Measurements from ENCODE around the gene VPS4B.

VPS4B gene

DNA sequence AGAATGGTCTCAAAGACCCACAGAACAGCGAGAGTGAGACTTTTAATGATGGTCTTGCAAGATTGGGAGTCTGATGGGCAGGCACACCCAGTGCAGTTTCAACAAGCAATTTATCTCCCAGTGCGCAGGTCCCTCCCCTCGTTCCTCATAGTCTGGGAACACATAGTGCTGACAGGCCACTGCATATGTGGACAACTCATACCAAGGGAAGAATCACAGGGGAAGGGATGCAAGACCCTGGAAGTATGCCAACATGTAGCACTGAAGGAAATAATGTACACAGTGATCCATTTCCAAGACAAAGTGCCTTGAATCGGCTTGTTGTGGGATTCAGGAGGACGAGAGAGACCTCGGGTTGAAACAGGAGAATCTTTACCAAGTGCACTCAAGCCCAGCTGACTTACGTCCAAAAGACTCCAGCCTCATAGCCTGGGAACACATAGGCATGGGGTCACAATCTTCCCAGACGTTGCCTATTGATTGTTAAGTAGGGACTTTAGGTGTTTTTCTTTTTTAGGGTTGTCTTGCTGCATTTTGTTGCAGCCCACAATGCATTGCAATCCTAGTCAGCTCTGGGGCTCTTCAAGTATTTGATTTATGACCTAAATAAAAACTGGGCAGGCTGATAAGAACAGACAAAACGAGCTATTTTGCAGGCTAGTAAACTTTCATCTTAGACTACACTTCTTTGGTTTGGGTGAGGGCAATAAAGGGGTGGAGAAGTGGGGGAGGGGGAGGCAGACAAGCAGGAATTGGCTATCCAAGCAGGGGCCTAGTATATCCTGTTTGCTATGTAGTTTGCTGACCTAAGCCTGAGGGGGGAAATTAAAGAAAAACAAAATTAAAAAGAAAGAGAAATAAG lies 29.8 kb upstream of the VPS4B start:
- Histone ChIP-seq H3K4me3 (no peak overlapping the region), H3K9ac (no peak overlapping the region), H3K4me1 (peaks cover 0 to 6% (median 0%) of the 10 kb centered on the region in 10 experiments; a peak in 1 of 20 replicates), H3K27me3 (no peaks in the 10 kb centered on the region), H3K4me2 (no peak overlapping the region), H3K9me3 (replicated peaks in 1 of 11) (peaks cover 0 to 9% (median 4%) of the 10 kb centered on the region in 11 experiments; a peak in 12 of 22 replicates), H3K27ac (no peak overlapping the region), H3K36me3 (no peaks in the 10 kb centered on the region), H4K20me1 (no peaks in the 10 kb centered on the region)
- TF ChIP-seq Cebpa-rat (IDR thresholded peaks at IDR 0.05) = no peak

DNA sequence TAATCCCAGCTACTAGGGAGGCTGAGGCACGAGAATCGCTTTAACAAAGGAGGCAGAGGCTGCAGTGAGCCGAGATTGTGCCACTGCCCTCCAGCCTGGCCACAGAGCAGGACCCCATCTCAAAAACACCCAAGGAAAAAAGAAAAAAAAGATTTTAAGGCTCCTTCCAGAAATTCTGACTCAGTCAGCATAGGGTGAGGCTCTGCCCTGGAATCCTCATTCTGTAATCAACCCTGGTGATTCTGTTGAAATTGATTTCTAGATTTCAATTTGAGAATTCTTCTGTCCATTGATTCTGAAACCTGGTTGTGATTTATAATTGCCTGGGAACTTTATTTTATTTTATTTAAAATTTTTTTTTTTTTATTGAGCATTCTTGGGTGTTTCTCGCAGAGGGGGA lies 27.1 kb upstream of the VPS4B start:
- TF ChIP-seq Cebpa-rat (IDR thresholded peaks at IDR 0.05) = no peak
- Histone ChIP-seq H3K9ac (no peak overlapping the region), H3K9me3 (replicated peaks in 1 of 11) (peaks cover 0 to 9% (median 4%) of the 10 kb centered on the region in 11 experiments; a peak in 12 of 22 replicates), H4K20me1 (no peaks in the 10 kb centered on the region), H3K4me1 (peaks cover 8 to 21% (median 12%) of the 10 kb centered on the region in 10 experiments), H3K4me2 (no peak overlapping the region), H3K27ac (no peak overlapping the region), H3K27me3 (no peaks in the 10 kb centered on the region), H3K36me3 (no peaks in the 10 kb centered on the region), H3K4me3 (no peak overlapping the region)

DNA sequence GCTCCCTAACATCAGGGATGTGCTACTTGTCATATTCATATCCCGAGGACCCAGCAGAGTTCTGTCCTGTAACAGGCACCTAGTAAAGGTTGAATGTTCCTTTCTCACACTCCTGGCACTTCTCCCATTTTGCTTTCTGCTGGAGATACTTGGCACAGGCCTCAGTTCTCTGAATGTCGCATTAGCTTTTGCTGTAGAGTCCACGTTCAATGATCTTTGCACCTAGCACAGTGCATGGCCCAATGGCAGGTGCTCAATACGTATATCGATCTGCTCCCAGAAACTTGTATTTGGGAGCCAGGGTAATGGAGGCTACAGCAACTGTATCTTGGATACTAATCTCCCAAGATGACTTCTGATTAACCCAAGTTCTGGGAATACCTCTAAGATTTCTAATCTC lies 24.8 kb upstream of the VPS4B start:
- Histone ChIP-seq H3K36me3 (no peaks in the 10 kb centered on the region), H3K27ac (no peak overlapping the region), H3K4me2 (no peak overlapping the region), H3K9me3 (replicated peaks in 1 of 11) (peaks cover 0 to 9% (median 4%) of the 10 kb centered on the region in 11 experiments; a peak in 12 of 22 replicates), H3K27me3 (no peaks in the 10 kb centered on the region), H3K9ac (no peak overlapping the region), H3K4me1 (peaks cover 11 to 39% (median 24%) of the 10 kb centered on the region in 10 experiments), H3K4me3 (no peak overlapping the region), H4K20me1 (no peaks in the 10 kb centered on the region)
- no peak for TF ChIP-seq Cebpa-rat (IDR thresholded peaks at IDR 0.05)

DNA sequence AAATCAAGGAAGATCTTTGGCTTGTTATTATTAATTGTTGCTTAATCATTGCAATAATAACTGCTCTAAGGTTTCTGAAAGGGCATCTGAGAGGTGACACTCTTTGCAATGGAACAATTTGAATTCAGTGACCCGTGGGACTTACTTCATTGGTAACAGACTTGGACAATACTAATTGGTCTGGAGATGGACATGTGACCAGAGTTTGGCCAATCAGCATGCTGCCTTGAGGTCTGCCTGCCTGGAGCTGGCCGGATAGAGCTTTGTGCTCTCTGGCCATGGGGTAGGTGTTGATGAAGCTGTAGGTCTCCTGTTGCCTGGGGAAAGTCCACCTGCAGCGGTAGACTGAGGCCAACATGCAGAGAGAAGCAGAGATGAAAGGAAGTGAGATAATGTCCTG lies 24.0 kb upstream of the VPS4B start:
- Histone ChIP-seq H3K4me3 (no peak overlapping the region), H3K27ac (peak overlapping the region in 3 of 11 experiments; percentile 89 to 92 (median 90); a peak in 4 of 22 replicates), H3K9ac (no peak overlapping the region), H3K9me3 (replicated peaks in 1 of 11) (peaks cover 0 to 9% (median 4%) of the 10 kb centered on the region in 11 experiments; a peak in 12 of 22 replicates), H3K27me3 (no peaks in the 10 kb centered on the region), H3K4me2 (no peak overlapping the region), H3K4me1 (peaks cover 11 to 47% (median 26%) of the 10 kb centered on the region in 10 experiments), H3K36me3 (no peaks in the 10 kb centered on the region), H4K20me1 (no peaks in the 10 kb centered on the region)
- TF ChIP-seq Cebpa-rat (IDR thresholded peaks at IDR 0.05) = no peak

DNA sequence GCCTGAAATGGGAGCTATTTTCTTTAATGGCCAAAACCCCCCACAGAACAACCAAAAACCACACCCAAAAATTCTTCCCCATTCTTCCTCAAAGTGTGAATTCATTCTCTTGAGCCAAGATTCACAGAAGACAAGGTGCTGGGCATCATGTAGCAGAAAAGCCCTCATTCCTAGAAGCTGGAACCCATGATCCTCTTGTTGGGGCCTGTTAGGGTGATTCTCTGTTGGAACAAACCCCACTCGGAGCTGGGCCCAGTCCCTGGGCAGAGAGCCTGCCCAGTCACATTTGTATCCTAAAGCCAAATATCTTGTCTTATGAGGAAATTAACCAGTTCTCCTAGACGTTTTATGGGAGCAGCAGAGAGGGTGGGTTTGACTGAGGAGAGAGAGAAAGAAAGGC lies 22.8 kb upstream of the VPS4B start:
- H3K27ac ChIP-seq = peak overlapping the region; percentile 59 to 92 (median 81)
- H3K9me3 ChIP-seq (replicated peaks in 1 of 11) = no peaks in the 10 kb centered on the region; a peak in 1 of 22 replicates
- 0 out of 20 replicates have a peak overlapping the region, but pooled peaks of 1 of the 10 experiments have one; percentile 9 for H3K4me3 ChIP-seq
- no peaks in the 10 kb centered on the region for H3K27me3 ChIP-seq
- TF ChIP-seq Cebpa-rat (IDR thresholded peaks at IDR 0.05) = no peak
- H3K36me3 ChIP-seq = no peaks in the 10 kb centered on the region
- peak overlapping the region in 9 of 11 experiments; percentile 3 to 77 (median 61); a peak in 16 of 22 replicates for H3K9ac ChIP-seq
- H4K20me1 ChIP-seq = no peaks in the 10 kb centered on the region
- H3K4me1 ChIP-seq = peaks cover 11 to 59% (median 38%) of the 10 kb centered on the region in 10 experiments
- H3K4me2 ChIP-seq = peak overlapping the region; percentile 34 to 86 (median 66)

DNA sequence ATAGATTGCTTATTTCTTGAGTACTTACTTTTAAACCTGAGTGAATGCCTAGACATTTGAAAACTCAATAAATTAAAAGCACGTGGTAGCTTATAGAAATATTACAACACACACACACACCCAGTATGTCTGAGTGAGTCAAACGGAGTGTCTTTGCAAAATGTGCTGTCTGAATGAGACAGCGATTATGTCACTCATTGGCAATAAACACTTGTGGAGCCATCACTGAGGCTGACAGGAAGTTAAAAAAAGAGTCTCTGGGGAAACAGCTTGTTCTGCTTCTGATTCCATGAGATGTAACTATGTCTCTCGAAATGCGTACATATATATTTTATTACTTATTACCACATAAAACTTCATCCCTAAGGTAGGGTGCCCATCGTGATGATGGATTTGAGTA lies 22.3 kb upstream of the VPS4B start:
- peak in 9 of 11 experiments; percentile 14 to 97 (median 79); a peak in 14 of 22 replicates for TF ChIP-seq Cebpa-rat (IDR thresholded peaks at IDR 0.05)
- no peaks in the 10 kb centered on the region for H4K20me1 ChIP-seq
- peak overlapping the region; percentile 59 to 92 (median 81) for H3K27ac ChIP-seq
- H3K4me2 ChIP-seq = peak overlapping the region; percentile 34 to 86 (median 66)
- H3K36me3 ChIP-seq = no peaks in the 10 kb centered on the region
- peak overlapping the region in 9 of 11 experiments; percentile 3 to 77 (median 61); a peak in 14 of 22 replicates for H3K9ac ChIP-seq
- H3K27me3 ChIP-seq = no peaks in the 10 kb centered on the region
- H3K4me3 ChIP-seq = no peak overlapping the region
- no peaks in the 10 kb centered on the region for H3K9me3 ChIP-seq (replicated peaks in 1 of 11)
- peaks cover 11 to 64% (median 40%) of the 10 kb centered on the region in 10 experiments for H3K4me1 ChIP-seq

DNA sequence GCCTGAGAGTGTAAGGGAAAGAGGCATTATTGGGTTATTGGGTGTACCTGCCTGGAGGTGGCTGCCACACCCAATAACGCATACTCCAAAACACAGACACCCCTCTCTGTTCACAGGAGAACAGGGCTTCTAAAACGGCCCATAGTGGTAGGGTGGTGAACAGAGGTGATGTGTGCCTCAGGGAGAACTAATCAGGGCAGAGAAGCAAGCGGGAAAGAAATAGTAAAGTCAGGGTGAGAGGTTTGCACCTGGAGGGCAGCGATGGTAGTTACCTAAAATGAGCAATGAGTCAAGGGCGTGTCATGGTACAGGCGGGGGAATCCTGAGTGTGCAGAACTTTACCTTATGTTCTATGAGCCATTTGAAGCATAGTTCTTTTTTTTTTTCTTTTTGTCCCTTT lies 21.6 kb upstream of the VPS4B start:
- H3K27me3 ChIP-seq = no peaks in the 10 kb centered on the region
- H3K36me3 ChIP-seq = no peaks in the 10 kb centered on the region
- no peaks in the 10 kb centered on the region for H3K9me3 ChIP-seq (replicated peaks in 1 of 11)
- no peak overlapping the region for H3K4me3 ChIP-seq
- peaks cover 11 to 67% (median 40%) of the 10 kb centered on the region in 10 experiments for H3K4me1 ChIP-seq
- peak overlapping the region; percentile 5 to 86 (median 66); a peak in 16 of 22 replicates for H3K4me2 ChIP-seq
- peak overlapping the region; percentile 51 to 92 (median 81); a peak in 21 of 22 replicates for H3K27ac ChIP-seq
- no peaks in the 10 kb centered on the region for H4K20me1 ChIP-seq
- no peak for TF ChIP-seq Cebpa-rat (IDR thresholded peaks at IDR 0.05)
- peak overlapping the region in 6 of 11 experiments; percentile 13 to 73 (median 58); a peak in 8 of 22 replicates for H3K9ac ChIP-seq

DNA sequence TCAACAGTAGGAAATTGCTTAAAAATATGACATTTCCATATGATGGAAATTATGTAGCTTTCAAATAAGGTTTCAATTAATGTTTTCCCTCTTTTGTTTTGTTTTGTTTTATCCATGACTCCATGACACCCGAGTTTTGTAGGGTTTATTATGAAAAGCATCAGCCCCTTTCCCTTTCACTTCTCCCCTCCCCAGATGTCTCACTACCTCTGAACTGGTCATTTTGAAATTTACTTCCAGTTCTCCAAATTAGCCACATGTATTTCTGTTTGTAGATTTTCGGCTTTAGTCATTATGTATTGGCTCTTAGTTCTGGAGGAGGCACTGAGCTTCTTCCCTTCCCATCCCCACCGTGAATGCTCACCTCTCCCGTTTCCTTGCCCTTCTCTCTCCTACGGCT lies 18.6 kb upstream of the VPS4B start:
- H3K36me3 ChIP-seq = no peaks in the 10 kb centered on the region
- H3K4me2 ChIP-seq = peak overlapping the region in 5 of 11 experiments; percentile 47 to 65 (median 51); a peak in 10 of 22 replicates
- H3K9ac ChIP-seq = peak overlapping the region in 4 of 11 experiments; percentile 46 to 61 (median 53); a peak in 7 of 22 replicates

DNA sequence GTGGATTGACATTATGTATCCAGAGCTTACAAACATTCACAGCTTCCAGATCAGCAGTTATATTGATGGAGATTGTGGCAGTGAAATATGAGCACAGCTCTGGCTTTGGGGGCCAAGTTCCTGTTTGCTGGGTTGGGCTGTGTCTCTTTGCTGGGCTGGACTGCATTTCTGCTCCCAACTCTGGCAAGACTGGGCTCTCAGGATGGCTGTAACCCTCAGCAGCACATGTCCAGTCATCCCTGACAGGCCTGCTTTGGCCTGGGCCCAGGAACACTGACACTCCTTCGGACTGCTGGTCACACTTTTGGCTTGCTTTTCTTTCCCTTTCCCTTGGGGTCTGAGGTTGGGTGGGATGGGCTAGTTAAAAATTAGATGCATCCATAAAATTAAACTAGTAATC lies 17.9 kb upstream of the VPS4B start:
- peaks cover 11 to 59% (median 36%) of the 10 kb centered on the region in 10 experiments for H3K4me1 ChIP-seq
- no peaks in the 10 kb centered on the region for H3K36me3 ChIP-seq
- H3K4me2 ChIP-seq = peak overlapping the region in 5 of 11 experiments; percentile 47 to 65 (median 51); a peak in 10 of 22 replicates
- H3K27ac ChIP-seq = peak overlapping the region in 8 of 11 experiments; percentile 1 to 81 (median 75); a peak in 12 of 22 replicates
- no peaks in the 10 kb centered on the region for H3K27me3 ChIP-seq
- no peak overlapping the region for H3K4me3 ChIP-seq
- H4K20me1 ChIP-seq = no peaks in the 10 kb centered on the region
- no peaks in the 10 kb centered on the region for H3K9me3 ChIP-seq (replicated peaks in 1 of 11)
- peak overlapping the region in 5 of 11 experiments; percentile 9 to 61 (median 53); a peak in 7 of 22 replicates for H3K9ac ChIP-seq
- no peak for TF ChIP-seq Cebpa-rat (IDR thresholded peaks at IDR 0.05)

More for the DNA sequence above, 18.6 kb upstream of the VPS4B start:
- Histone ChIP-seq H3K4me1 (peaks cover 11 to 65% (median 40%) of the 10 kb centered on the region in 10 experiments), H3K27me3 (no peaks in the 10 kb centered on the region), H4K20me1 (no peaks in the 10 kb centered on the region), H3K27ac (peak overlapping the region in 8 of 11 experiments; percentile 1 to 81 (median 75); a peak in 12 of 22 replicates), H3K4me3 (no peak overlapping the region), H3K9me3 (replicated peaks in 1 of 11) (no peaks in the 10 kb centered on the region)
- TF ChIP-seq Cebpa-rat (IDR thresholded peaks at IDR 0.05) = no peak

All from BLaER1 treated with 17β-estradiol and CSF1 and Interleukin-3, amounts not matched to agents 10 nM and 100 nM (cell line).